HepG2 (cell line): Measurements from ENCODE around the gene TLK2. TPM values are rescaled to one million over a fixed set of nuclear protein-coding genes. Genes with fewer than 3 reads are reported as not detected.

ENCODE experiments used
- ATRX ChIP-seq: sonication (generic); formaldehyde crosslinking; IDR thresholded peaks from 2 replicates; pipeline ENCODE4 v1.4.0; 2020; ENCODE audit warnings: missing genetic modification reagents, borderline replicate concordance
- BHLHE40 ChIP-seq: IDR thresholded peaks from 2 replicates; pipeline ENCODE4 v1.6.1; 2011; ENCODE audit warnings: low read length, improper control_type of control experiment
- GFI1 ChIP-seq: sonication (generic); formaldehyde crosslinking; IDR thresholded peaks from 2 replicates; pipeline ENCODE4 v1.5.0; 2020; ENCODE audit warnings: missing genetic modification reagents, mild to moderate bottlenecking, borderline replicate concordance
- KAT2B ChIP-seq: fragments of 150-350 bp; IDR thresholded peaks from 2 replicates; pipeline ENCODE4 v1.6.1; 2014; ENCODE audit warnings: low read depth, low read length, borderline replicate concordance
- KDM5A ChIP-seq: fragments of 200-600 bp; sonication (generic); IDR thresholded peaks from 2 replicates; pipeline ENCODE4 v1.7.0; 2018; ENCODE audit warnings: antibody characterized with exemption, mild to moderate bottlenecking, low read length, borderline replicate concordance
- PCBP1 ChIP-seq: fragments of 200-400 bp; formaldehyde crosslinking; IDR thresholded peaks from 2 replicates; pipeline ENCODE4 v1.6.1; 2017; ENCODE audit warnings: mild to moderate bottlenecking, low read depth, low read length, borderline replicate concordance
- SCMH1 ChIP-seq: sonication (generic); formaldehyde crosslinking; IDR thresholded peaks from 2 replicates; pipeline ENCODE4 v1.9.0; 2021; ENCODE audit warnings: missing genetic modification reagents, mild to moderate bottlenecking, borderline replicate concordance
- SP140L ChIP-seq: sonication (generic); formaldehyde crosslinking; IDR thresholded peaks from 2 replicates; pipeline ENCODE4 v1.4.0; 2020; ENCODE audit warnings: missing genetic modification reagents, borderline replicate concordance
- SP4 ChIP-seq: sonication (generic); formaldehyde crosslinking; IDR thresholded peaks from 2 replicates; pipeline ENCODE4 v1.8.1; 2023; ENCODE audit warnings: mild to moderate bottlenecking, missing genetic modification reagents
- TCF7L2 ChIP-seq: IDR thresholded peaks from 2 replicates; pipeline ENCODE4 v1.6.1; 2011; ENCODE audit warnings: mild to moderate bottlenecking, low read depth, low read length, moderate library complexity
- ZBTB3 ChIP-seq: sonication (generic); formaldehyde crosslinking; IDR thresholded peaks from 2 replicates; pipeline ENCODE4 v1.4.0; 2020; ENCODE audit warnings: low read depth, mild to moderate bottlenecking, moderate library complexity, missing genetic modification reagents, borderline replicate concordance
- ZFYVE20 ChIP-seq: sonication (generic); formaldehyde crosslinking; IDR thresholded peaks from 2 replicates; pipeline ENCODE4 v1.8.0; 2023; ENCODE audit warnings: low read depth, mild to moderate bottlenecking, moderate library complexity, missing genetic modification reagents, borderline replicate concordance
- ZNF607 ChIP-seq: sonication (generic); formaldehyde crosslinking; IDR thresholded peaks from 2 replicates; pipeline ENCODE4 v1.5.1; 2020; ENCODE audit warnings: missing genetic modification reagents, mild to moderate bottlenecking, borderline replicate concordance
- ZNF660 ChIP-seq: sonication (generic); formaldehyde crosslinking; IDR thresholded peaks from 2 replicates; pipeline ENCODE4 v1.5.1; 2020; ENCODE audit warnings: mild to moderate bottlenecking, low read depth, missing genetic modification reagents, borderline replicate concordance
- ZSCAN12 ChIP-seq: sonication (generic); formaldehyde crosslinking; IDR thresholded peaks from 2 replicates; pipeline ENCODE4 v1.9.0; 2021; ENCODE audit warnings: mild to moderate bottlenecking, missing genetic modification reagents
- polyA plus RNA-seq, 8 experiments: library from polyadenylated mRNA; depleted of rRNA in 3 of 8; stranded (reverse) in 7 of 8; unstranded in 1 of 8; fragments of >200 nt; fragmentation: Illumina TruSeq in 4 of 8; extraction: Trizol in 4 of 8; gene quantifications; 2 replicates each; pipeline versions ENCODE4 v1.2.1 to v1.2.3, GENCODE V29; 2011 to 2016; ENCODE audit warnings: low read depth in 4 of 8, missing spikeins in 1 of 8, mixed read lengths in 1 of 8; ENCODE audit not compliant: insufficient read depth in 1 of 8
- total RNA-seq, 5 experiments: library from RNA; depleted of rRNA; stranded (reverse); fragments of >200 nt; fragmentation: Illumina TruSeq; extraction: Trizol; gene quantifications; 2 replicates each; pipeline ENCODE4 v1.2.3, GENCODE V29; 2016; ENCODE audit warnings: low read depth in 1 of 5
- TF ChIP-seq, protein P1 (sequence below): sonication (generic); formaldehyde crosslinking; IDR thresholded peaks from 2 replicates; pipeline ENCODE4 v1.4.0; 2020; ENCODE audit warnings: low read depth, mild to moderate bottlenecking, missing genetic modification reagents
- TF ChIP-seq, protein P2 (sequence below): sonication (generic); formaldehyde crosslinking; IDR thresholded peaks from 2 replicates; pipeline ENCODE4 v1.9.0; 2022; ENCODE audit warnings: missing genetic modification reagents, mild to moderate bottlenecking, borderline replicate concordance
- TF ChIP-seq, protein P3 (sequence below): sonication (generic); formaldehyde crosslinking; IDR thresholded peaks from 2 replicates; pipeline ENCODE4 v1.8.1; 2022; ENCODE audit warnings: low read depth, mild to moderate bottlenecking, missing genetic modification reagents
- TF ChIP-seq, protein P4 (sequence below): sonication (generic); formaldehyde crosslinking; IDR thresholded peaks from 2 replicates; pipeline ENCODE4 v1.4.0; 2020; ENCODE audit warnings: mild to moderate bottlenecking, missing genetic modification reagents
- TF ChIP-seq, protein P5 (sequence below): IDR thresholded peaks from 2 replicates; pipeline ENCODE4 v1.6.1; 2012; ENCODE audit warnings: low read depth, low read length, improper control_type of control experiment

The TLK2 gene
- total and polyA plus RNA-seq, 2 of the 13 experiments (the other 11 are each of a cell fraction or from before 2014, with no cell fraction given) = 58.7 to 60.8 TPM

DNA sequence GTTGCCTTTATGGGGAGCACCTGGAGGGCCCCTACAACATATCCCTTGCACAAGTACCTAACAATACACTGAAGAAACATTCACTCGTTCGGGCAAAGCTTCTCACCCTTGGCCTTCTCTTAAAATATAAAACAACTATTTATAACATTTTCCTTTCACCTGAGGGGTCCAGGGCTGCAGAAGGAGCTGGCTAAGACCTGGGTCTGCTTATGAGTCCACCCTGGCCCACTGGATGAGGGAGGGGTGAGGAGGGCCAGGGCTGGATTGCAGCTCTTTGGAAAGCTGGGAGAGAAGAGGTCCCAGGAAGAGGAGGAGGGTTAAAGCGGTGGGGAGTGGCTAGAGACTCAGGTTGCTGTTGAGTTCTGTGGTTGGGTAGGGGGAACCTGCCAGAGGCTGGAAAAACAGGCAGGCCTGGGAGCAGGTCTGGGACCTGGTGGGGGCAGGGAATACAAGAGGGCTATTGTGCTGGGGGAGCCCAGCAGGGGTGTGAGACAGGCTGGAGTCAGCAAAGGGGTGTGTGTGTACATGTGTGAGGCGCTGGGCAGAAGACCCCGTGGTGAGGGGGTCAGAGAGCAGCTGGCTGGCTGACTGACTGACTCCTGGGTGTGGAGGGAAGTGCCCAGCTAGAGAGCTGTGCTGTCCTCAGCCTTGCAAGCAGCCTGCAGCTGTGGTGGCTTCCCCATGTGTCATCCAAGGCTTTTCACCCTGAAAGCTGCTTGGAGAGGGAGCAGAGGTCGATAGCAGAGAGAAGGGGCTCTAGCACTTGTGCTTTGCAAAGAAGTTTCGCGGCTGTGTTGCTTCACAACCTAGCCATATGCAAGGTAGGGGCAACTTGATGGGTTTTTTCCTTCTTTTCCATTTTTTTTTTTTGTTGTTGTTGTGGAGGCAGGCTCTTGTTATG is 138.6 kb downstream of the TLK2 start (continued):
- TF ChIP-seq, protein P1, sequence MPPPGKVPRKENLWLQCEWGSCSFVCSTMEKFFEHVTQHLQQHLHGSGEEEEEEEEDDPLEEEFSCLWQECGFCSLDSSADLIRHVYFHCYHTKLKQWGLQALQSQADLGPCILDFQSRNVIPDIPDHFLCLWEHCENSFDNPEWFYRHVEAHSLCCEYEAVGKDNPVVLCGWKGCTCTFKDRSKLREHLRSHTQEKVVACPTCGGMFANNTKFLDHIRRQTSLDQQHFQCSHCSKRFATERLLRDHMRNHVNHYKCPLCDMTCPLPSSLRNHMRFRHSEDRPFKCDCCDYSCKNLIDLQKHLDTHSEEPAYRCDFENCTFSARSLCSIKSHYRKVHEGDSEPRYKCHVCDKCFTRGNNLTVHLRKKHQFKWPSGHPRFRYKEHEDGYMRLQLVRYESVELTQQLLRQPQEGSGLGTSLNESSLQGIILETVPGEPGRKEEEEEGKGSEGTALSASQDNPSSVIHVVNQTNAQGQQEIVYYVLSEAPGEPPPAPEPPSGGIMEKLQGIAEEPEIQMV = peak; percentile 71; the same call in 1 of the 2 replicates
- no peak for TF ChIP-seq KDM5A
- TF ChIP-seq KAT2B = no peak
- TF ChIP-seq ZSCAN12 (CRISPR knock-in tag) = no peak
- TF ChIP-seq, protein P2, sequence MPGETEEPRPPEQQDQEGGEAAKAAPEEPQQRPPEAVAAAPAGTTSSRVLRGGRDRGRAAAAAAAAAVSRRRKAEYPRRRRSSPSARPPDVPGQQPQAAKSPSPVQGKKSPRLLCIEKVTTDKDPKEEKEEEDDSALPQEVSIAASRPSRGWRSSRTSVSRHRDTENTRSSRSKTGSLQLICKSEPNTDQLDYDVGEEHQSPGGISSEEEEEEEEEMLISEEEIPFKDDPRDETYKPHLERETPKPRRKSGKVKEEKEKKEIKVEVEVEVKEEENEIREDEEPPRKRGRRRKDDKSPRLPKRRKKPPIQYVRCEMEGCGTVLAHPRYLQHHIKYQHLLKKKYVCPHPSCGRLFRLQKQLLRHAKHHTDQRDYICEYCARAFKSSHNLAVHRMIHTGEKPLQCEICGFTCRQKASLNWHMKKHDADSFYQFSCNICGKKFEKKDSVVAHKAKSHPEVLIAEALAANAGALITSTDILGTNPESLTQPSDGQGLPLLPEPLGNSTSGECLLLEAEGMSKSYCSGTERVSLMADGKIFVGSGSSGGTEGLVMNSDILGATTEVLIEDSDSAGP (CRISPR knock-in tag) = peak; percentile 35; the same call in 1 of the 2 replicates
- TF ChIP-seq ZFYVE20 = no peak
- no peak for TF ChIP-seq SP4 (CRISPR knock-in tag)
- TF ChIP-seq PCBP1 = no peak
- TF ChIP-seq, protein P3, sequence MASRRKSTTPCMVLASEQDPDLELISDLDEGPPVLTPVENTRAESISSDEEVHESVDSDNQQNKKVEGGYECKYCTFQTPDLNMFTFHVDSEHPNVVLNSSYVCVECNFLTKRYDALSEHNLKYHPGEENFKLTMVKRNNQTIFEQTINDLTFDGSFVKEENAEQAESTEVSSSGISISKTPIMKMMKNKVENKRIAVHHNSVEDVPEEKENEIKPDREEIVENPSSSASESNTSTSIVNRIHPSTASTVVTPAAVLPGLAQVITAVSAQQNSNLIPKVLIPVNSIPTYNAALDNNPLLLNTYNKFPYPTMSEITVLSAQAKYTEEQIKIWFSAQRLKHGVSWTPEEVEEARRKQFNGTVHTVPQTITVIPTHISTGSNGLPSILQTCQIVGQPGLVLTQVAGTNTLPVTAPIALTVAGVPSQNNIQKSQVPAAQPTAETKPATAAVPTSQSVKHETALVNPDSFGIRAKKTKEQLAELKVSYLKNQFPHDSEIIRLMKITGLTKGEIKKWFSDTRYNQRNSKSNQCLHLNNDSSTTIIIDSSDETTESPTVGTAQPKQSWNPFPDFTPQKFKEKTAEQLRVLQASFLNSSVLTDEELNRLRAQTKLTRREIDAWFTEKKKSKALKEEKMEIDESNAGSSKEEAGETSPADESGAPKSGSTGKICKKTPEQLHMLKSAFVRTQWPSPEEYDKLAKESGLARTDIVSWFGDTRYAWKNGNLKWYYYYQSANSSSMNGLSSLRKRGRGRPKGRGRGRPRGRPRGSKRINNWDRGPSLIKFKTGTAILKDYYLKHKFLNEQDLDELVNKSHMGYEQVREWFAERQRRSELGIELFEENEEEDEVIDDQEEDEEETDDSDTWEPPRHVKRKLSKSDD = no peak
- TF ChIP-seq ZNF607 (CRISPR knock-in tag) = no peak
- no peak for TF ChIP-seq ATRX (CRISPR knock-in tag)
- TF ChIP-seq, protein P4, sequence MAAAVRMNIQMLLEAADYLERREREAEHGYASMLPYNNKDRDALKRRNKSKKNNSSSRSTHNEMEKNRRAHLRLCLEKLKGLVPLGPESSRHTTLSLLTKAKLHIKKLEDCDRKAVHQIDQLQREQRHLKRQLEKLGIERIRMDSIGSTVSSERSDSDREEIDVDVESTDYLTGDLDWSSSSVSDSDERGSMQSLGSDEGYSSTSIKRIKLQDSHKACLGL = peak; percentile 59; the same call in 1 of the 2 replicates
- TF ChIP-seq SP140L (CRISPR knock-in tag) = no peak
- TF ChIP-seq TCF7L2 = no peak
- TF ChIP-seq, protein P5, sequence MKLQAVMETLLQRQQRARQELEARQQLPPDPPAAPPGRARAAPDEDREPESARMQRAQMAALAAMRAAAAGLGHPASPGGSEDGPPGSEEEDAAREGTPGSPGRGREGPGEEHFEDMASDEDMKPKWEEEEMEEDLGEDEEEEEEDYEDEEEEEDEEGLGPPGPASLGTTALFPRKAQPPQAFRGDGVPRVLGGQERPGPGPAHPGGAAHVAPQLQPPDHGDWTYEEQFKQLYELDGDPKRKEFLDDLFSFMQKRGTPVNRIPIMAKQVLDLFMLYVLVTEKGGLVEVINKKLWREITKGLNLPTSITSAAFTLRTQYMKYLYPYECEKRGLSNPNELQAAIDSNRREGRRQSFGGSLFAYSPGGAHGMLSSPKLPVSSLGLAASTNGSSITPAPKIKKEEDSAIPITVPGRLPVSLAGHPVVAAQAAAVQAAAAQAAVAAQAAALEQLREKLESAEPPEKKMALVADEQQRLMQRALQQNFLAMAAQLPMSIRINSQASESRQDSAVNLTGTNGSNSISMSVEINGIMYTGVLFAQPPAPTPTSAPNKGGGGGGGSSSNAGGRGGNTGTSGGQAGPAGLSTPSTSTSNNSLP = no peak
- no peak for TF ChIP-seq BHLHE40
- no peak for TF ChIP-seq ZBTB3
- TF ChIP-seq ZNF660 (CRISPR knock-in tag) = no peak
- no peak for TF ChIP-seq SCMH1
- no peak for TF ChIP-seq GFI1 (CRISPR knock-in tag)
